Aorta (tissue), 5 donors: ENCODE measurements around the gene FAM72A. TPM values are rescaled to one million over a fixed set of nuclear protein-coding genes. Genes with fewer than 3 reads are reported as not detected.
A peak's percentile ranks its signal among the peaks of the same experiment; 100 is the strongest.
"Not testable (repeated sequence)": the region's sequence is repeated elsewhere in the genome, so short reads cannot be mapped to it uniquely, and the experiment has no call there.

Experiments used
- ATAC-seq: fragments of 200-7000 bp; cut with Tn5 transposase; one replicate; pipeline ENCODE4 v1.9.1; 2022; ENCODE audit warnings: moderate library complexity; ENCODE audit not compliant: low FRiP score
- DNase-seq, 2 donors: peaks; one replicate each; pipeline ENCODE4 v3.0.0-alpha.2; 2020
- H3K27ac ChIP-seq, 2 donors: one replicate each; pipeline ENCODE4 v1.5.1; 2013; ENCODE audit warnings: low read length in 2 of 2, mild to moderate bottlenecking in 2 of 2, moderate library complexity in 2 of 2, control low read depth in 1 of 2, inconsistent platforms in 1 of 2, low read depth in 1 of 2
- H3K27me3 ChIP-seq, 2 donors: one replicate each; pipeline ENCODE4 v1.6.1; 2013; ENCODE audit warnings: control low read depth in 1 of 2, low read length in 1 of 2, mild to moderate bottlenecking in 1 of 2, moderate library complexity in 1 of 2; ENCODE audit not compliant: insufficient read depth in 2 of 2, control insufficient read depth in 1 of 2
- H3K36me3 ChIP-seq, 2 donors: one replicate each; pipeline ENCODE4 v1.6.1; 2013; ENCODE audit warnings: control low read depth in 1 of 2, low read length in 1 of 2, mild to moderate bottlenecking in 1 of 2; ENCODE audit not compliant: insufficient read depth in 2 of 2, control insufficient read depth in 1 of 2
- H3K4me1 ChIP-seq, 2 donors: one replicate each; pipeline ENCODE4 v1.6.1; 2013; ENCODE audit warnings: low read length in 2 of 2, control low read depth in 1 of 2, mild to moderate bottlenecking in 1 of 2, moderate library complexity in 1 of 2; ENCODE audit not compliant: insufficient read depth in 2 of 2, control insufficient read depth in 1 of 2
- H3K4me3 ChIP-seq, 2 donors: one replicate each; pipeline ENCODE4 v1.5.1; 2013; ENCODE audit warnings: low read length in 2 of 2, control low read depth in 1 of 2, mild to moderate bottlenecking in 1 of 2
- H3K9me3 ChIP-seq: one replicate; pipeline ENCODE4 v1.6.1; 2013; ENCODE audit warnings: mild to moderate bottlenecking, low read length; ENCODE audit not compliant: control insufficient read depth
- WGBS, 2 donors: extraction: QIAGEN DNeasy Blood & Tissue Kit; methylation state at CpG; one replicate each; pipeline ENCODE4 v1.1.7; 2013; 5-methylcytosine and 5-hydroxymethylcytosine counted together
- intact Hi-C, 2 donors: fragments of 100-400 bp; cut with DNase I; formaldehyde crosslinking; loops; one replicate each; pipeline versions ENCODE4 v1.14.2 to v1.15.0; 2022
- polyA plus RNA-seq, 2 donors: library from polyadenylated mRNA; stranded (reverse); fragments of 200-250 nt; gene quantifications; one replicate each; pipeline ENCODE4 v1.2.3, GENCODE V29; 2013
- total RNA-seq, 2 donors: library from RNA; stranded (reverse); fragmentation: NEBNext Ultra II Directional; extraction: Animal tissue kit (Norgen Biotek cat#: 25700); gene quantifications; one replicate each; pipeline ENCODE4 v1.2.1, GENCODE V29; 2021
- donor health status: healthy with polysubstance abuse.
- donor health status: Bipolar disorder and iron deficiency.
- donor health status: DM: no; HTN: no; CAD: no.
- donor health status: DM: no; HTN: no; CAD: no.
- donor health status: DM: yes; HTN: yes; CAD: no.

FAM72A gene
- total and polyA plus RNA-seq, 4 donors: 0.79 to 3.3 (median 2.8) TPM

GRCh38 chr1:206203364-206204158 lies 922 bp upstream of the FAM72A start, which contains the start of gene SRGAP2:
Gene SRGAP2, plus strand, starts transcription at chr1:206203541. Its CDS starts 2,430 bp downstream, at chr1:206205971.
- intact Hi-C loops, H3K4me1 ChIP-seq, H3K27me3 ChIP-seq, H3K36me3 ChIP-seq, H3K9me3 ChIP-seq: not testable (repeated sequence)
- ATAC-seq (peak; percentile 81), DNase-seq (peak; percentile 78 to 88)
- H3K4me3 ChIP-seq: peak within 1 kb of the TSS in 1 of 2 donors; percentile 26
- 0 to 1% methylated on average over 9 to 26 of the region's 63 CpGs for WGBS, 2 donors
- peak within 1 kb of the TSS in 1 of 2 donors; percentile 59 for H3K27ac ChIP-seq

- H3K27me3 ChIP-seq, H3K36me3 ChIP-seq, DNase-seq, intact Hi-C loops, ATAC-seq, H3K9me3 ChIP-seq, H3K4me3 ChIP-seq, H3K27ac ChIP-seq, H3K4me1 ChIP-seq: not testable (repeated sequence)
- 57 to 65% methylated on average over 3 of the region's 3 CpGs for WGBS, 2 donors
Measured at GRCh38 chr1:206196748-206197424, 5.8 kb downstream of the FAM72A start.

GRCh38 chr1:206195182-206195581 lies 7.5 kb downstream of the FAM72A start:
- DNase-seq, H3K9me3 ChIP-seq, intact Hi-C loops, H3K27ac ChIP-seq, H3K36me3 ChIP-seq, H3K27me3 ChIP-seq, H3K4me1 ChIP-seq, H3K4me3 ChIP-seq, ATAC-seq: not testable (repeated sequence)
- no CpG with 5 or more reads among the region's 2 CpGs for WGBS, 2 donors

GRCh38 chr1:206186826-206187225 lies 15.8 kb downstream of the FAM72A start:
- 95 to 96% methylated on average over 2 of the region's 4 CpGs for WGBS, 2 donors

GRCh38 chr1:206185778-206186177 lies 16.9 kb downstream of the FAM72A start:
- H3K27ac ChIP-seq, H3K9me3 ChIP-seq, intact Hi-C loops, DNase-seq, H3K27me3 ChIP-seq, H3K4me3 ChIP-seq, H3K36me3 ChIP-seq, ATAC-seq, H3K4me1 ChIP-seq: not testable (repeated sequence)
- no CpG with 5 or more reads among the region's 3 CpGs for WGBS, 2 donors

More at GRCh38 chr1:206186826-206187225, 15.8 kb downstream of the FAM72A start:
- intact Hi-C loops, H3K4me3 ChIP-seq, DNase-seq, H3K4me1 ChIP-seq, H3K27ac ChIP-seq, H3K9me3 ChIP-seq, ATAC-seq, H3K36me3 ChIP-seq, H3K27me3 ChIP-seq: not testable (repeated sequence)

GRCh38 chr1:206183788-206184187 lies 18.9 kb downstream of the FAM72A start:
- H3K9me3 ChIP-seq, DNase-seq, H3K27ac ChIP-seq, H3K4me1 ChIP-seq, H3K27me3 ChIP-seq, intact Hi-C loops, H3K4me3 ChIP-seq, ATAC-seq, H3K36me3 ChIP-seq: not testable (repeated sequence)
- WGBS, 2 donors: 75 to 94% methylated on average over 1 to 2 of the region's 2 CpGs

GRCh38 chr1:206182368-206183317 lies 20.0 kb downstream of the FAM72A start:
- H3K27ac ChIP-seq, H3K36me3 ChIP-seq, H3K9me3 ChIP-seq, H3K4me1 ChIP-seq, H3K4me3 ChIP-seq, H3K27me3 ChIP-seq, intact Hi-C loops, DNase-seq: not testable (repeated sequence)
- WGBS, 2 donors: 23 to 44% methylated on average over 4 to 5 of the region's 6 CpGs
- peak; percentile 74 for ATAC-seq

GRCh38 chr1:206179666-206180065 lies 23.0 kb downstream of the FAM72A start:
- H3K27me3 ChIP-seq, H3K9me3 ChIP-seq, H3K4me3 ChIP-seq, intact Hi-C loops, DNase-seq, ATAC-seq, H3K27ac ChIP-seq, H3K36me3 ChIP-seq, H3K4me1 ChIP-seq: not testable (repeated sequence)
